Muscle of back (tissue), 11 donors: ENCODE results near the gene MARK3. TPM values are rescaled to one million over a fixed set of nuclear protein-coding genes. Genes with fewer than 3 reads are reported as not detected.

ENCODE experiments used
- DNase-seq, 3 donors: peaks; one replicate each; pipeline versions ENCODE4 v3.0.0 to v3.0.0-alpha.2; 2013
- polyA plus RNA-seq, 10 donors: library from polyadenylated mRNA; unstranded; fragments of 120-200 nt; gene quantifications; one replicate each; pipeline ENCODE4 v1.2.1, GENCODE V29; 2013; ENCODE audit not compliant: insufficient read length in 10 of 10

The MARK3 gene
- polyA plus RNA-seq, 10 donors = 49.1 to 79.0 (median 60.6) TPM

GRCh38 chr14:103393676-103394626 lies 8.7 kb downstream of the MARK3 start:
- DNase-seq = peak in 2 of 3 donors; percentile 19 to 50

- DNase-seq = no peak
These were observed 10.0 kb downstream of the MARK3 start for GRCh38 chr14:103395244-103395643.

- DNase-seq = no peak
These were observed 11.2 kb downstream of the MARK3 start for GRCh38 chr14:103396463-103396862.

- DNase-seq = no peak
These were observed 13.4 kb downstream of the MARK3 start for GRCh38 chr14:103398427-103399195.

DNA sequence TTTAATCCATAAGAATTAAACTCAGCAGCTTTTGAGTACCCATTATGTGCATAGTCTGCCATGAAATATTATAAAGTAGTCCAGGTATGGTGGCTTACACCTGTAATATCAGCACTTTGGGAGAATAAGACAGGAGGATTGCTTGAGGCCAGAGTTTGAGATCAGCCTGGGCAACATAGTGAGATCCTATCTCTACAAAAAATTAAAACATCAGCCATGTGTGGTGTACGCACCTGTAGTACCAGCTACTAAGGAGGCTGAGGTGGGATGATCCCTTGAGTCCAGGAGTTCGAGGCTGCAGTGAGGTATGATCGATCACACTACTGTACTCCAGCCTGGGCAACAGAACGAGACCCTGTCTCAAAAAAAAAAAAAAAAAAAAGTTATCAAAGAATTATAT lies 15.3 kb downstream of the MARK3 start:
- DNase-seq = no peak

GRCh38 chr14:103401223-103402214 lies 16.3 kb downstream of the MARK3 start:
- DNase-seq = peak in 2 of 3 donors; percentile 31 to 47

DNA sequence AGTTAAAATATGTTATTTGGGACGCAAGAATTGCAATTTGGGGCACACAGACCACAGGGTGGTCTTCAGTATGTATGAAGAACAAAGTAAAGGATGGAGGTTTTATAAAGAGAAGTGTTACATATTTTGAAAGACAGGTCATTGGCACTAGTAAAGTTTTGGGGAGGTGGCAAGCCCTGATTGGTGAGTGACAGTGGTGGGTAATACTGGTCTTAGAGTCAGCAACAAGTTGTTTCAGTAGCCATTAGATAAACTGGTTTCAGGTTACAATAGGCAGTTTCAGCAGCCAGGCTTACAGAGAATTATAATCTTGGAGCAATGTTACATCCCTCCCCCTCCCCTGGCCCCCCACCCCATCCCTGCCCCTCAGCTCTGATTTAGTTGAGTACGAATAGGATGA lies 17.5 kb downstream of the MARK3 start:
- no peak for DNase-seq

DNA sequence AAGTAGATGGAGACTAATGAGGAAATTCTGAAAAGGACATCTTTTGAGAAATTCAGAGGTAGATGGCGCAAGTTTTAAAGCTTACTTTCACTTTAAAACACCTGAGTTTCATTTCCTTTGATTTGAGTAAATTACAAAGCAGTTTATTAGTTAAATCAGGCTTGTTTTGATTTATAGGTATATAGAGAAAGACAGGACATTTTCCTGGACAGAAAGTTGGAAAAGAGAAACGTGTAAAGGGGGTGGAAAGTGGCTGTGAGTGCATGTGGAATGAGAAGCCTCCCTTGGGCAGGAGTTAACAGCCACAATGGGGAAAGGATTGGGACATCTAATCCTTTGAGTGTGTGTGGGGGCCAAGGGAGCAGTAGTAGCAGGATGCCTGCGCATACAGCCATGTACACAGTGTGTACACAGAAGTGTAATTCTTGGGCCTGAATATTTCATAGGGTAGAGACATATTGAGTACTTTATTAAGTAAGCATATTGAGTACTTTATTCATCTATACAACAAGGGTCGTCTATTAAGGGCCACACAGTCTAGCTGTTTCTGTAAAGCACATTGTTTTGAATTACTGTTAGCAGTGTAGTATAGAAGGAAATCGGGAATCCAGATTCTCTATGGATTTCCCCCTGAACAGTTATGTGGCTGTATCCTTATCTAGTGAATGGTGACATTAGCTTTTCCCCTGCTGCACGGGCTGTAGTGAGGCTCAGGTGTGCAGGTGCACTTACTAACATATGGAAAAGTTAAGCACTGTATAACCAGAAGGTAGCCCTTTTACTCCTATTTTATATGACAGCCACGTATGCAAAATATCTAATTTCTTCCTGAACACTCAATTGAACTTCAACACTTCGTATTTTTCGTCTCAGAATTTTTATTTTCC lies 19.1 kb downstream of the MARK3 start:
- no peak for DNase-seq

GRCh38 chr14:103404920-103405319 lies 19.7 kb downstream of the MARK3 start:
- DNase-seq = no peak

DNA sequence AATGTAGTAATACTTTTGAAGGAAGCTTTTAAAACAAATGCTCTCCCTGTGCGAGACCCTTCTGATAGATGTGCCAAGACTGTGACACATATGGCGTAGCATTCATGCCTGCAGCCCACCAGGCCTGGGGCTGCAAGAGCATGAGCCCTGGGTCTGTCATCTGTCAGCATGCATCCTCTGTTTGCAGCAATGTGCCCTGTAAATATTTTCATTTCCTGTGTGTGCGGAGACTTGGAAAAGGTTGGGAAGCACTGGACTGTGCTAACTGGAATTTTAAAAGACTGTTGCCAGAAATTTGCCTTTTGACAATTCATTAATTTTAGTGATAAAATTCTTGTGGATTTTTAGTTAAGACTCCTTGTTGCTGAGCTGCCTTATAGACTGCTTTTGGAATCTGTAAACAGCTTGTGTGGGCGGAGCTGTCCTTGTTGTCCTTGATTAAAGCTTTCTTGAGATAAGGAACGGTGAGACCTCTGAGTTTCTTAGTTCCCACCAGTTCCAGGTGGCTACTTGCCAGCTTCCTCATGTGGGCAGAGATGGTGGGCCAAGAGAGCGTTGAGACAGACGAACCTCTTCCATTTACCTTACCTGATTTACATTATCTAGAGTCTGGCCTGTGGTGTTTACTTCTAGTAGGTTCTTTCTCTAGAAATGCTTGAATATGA lies 23.4 kb downstream of the MARK3 start:
- no peak for DNase-seq

DNA sequence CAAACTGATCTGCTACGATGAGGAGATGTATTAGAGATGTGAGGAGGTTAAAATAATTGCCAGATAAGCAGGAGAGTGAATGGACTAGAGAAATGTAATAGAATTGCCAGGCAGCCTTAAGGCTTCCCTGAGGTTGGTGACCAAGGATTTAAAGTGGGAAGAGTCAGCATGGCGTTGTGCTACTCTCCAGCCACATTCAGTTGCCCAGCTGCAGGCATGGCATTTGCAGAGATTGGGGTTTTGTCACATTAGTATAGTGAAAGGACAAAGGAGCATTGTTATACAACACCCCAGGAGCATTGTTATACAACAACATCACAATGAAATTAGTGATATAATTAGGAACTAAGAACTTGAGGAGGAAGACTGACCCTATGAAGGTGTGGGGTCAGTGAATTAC lies 31.7 kb downstream of the MARK3 start:
- DNase-seq = no peak

- peak in 1 of 3 donors; percentile 43 for DNase-seq
These were observed 33.2 kb downstream of the MARK3 start for GRCh38 chr14:103418481-103418818.

GRCh38 chr14:103421556-103421955 lies 36.3 kb downstream of the MARK3 start:
- DNase-seq = no peak

- DNase-seq = peak in 1 of 3 donors; percentile 59
These were observed 37.8 kb downstream of the MARK3 start for GRCh38 chr14:103423050-103423461.

DNA sequence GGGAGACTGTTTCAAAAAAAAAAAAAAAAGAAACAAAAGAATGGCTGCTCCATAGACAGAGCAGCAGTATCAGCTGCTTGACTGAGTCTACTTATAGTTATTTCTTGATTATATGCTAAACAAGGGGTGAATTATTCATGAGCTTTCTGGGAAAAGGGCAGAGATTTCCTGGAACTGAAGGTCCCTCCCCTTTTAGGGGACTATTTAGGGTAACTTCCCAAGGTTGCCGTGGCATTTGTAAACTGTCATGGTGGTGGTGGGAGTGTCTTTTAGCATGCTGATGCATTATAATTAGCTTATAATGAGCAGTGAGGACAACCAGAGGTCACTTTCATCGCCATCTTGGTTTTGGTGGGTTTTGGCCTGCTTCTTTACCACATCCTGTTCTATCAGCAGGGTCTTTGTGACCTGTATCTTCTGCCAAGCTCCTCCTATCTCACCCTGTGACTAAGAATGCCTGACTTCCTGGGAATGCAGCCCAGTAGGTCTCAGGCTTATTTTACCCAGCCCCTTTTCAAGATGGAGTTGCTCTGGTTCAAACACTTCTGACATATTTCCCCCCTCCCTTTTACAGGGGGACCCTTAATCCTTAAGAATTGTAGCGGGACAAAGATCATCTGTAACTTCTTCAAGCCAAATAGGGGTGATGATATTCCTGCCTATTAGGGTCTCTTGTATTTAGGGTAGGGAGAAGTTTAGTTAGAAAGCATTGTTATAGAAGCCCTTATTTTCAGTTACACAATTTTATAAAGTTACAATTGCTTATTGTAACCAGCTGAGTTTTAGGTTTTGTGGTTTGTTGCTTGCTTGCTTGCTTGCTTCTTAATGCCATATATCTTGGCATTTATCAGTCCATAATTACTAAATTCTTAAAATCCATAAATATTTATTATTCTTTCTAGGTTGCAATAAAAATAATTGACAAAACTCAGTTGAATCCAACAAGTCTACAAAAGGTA lies 42.5 kb downstream of the MARK3 start:
- DNase-seq = peak in 1 of 3 donors; percentile 82

DNA sequence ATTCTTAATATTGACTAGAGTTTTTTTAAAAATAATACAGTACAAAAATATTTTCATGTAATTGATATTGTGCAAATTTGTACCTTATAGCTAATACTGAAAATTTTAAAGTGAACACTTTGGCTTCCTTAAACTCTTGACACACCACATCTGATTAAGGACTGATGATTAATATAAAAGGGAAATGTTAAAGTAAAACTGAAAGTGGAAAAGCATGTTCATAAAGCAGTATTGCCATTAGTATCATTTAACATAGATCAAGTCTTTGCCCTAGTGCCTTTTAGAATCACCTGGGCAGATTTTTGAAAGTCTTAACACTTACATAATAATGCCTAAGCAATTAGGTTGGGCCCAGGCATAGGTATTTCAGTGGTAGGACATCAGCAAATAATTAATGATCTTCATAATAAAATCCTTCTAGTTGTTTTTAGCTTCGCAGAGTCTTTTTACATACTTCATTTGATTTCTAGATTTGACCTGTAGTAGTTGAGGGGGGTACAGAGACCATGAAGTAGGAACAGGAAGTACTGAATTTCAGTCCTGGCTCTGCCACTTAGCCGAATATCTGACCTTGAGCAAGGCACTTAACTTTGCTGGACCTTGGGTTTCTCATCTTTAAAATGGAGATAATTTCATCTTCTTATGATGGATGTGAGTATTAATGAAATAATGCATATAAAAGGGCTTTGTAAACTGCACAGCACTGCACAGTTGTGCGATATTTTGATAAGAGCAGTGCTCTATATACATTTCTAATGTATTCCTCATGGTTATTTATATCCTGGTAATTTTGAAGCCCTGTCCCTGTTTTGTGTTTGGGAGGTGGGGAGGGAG lies 43.7 kb downstream of the MARK3 start:
- no peak for DNase-seq

GRCh38 chr14:103430358-103430757 lies 45.1 kb downstream of the MARK3 start:
- DNase-seq = no peak

GRCh38 chr14:103432627-103433026 lies 47.4 kb downstream of the MARK3 start:
- no peak for DNase-seq
